Skin epidermis (tissue), 12 donors: ENCODE results near the gene ACBD7.

Experiments
- H3K27ac ChIP-seq, 21 experiments: fragments of 200-600 bp; sonication (generic) in 11 of 21; one replicate each; pipeline ENCODE4 v1.5.0; 2020; ENCODE audit warnings: mild to moderate bottlenecking in 3 of 21, inconsistent platforms in 2 of 21, moderate library complexity in 2 of 21
- H3K4me3 ChIP-seq, 7 experiments: fragments of 200-600 bp; sonication (generic) in 2 of 7; one replicate each; pipeline ENCODE4 v1.5.0; 2020; ENCODE audit warnings: inconsistent platforms in 2 of 7, mild to moderate bottlenecking in 2 of 7, moderate library complexity in 1 of 7

Gene ACBD7

GRCh38 chr10:15035385-15036301 is 52.9 kb downstream of the ACBD7 start:
- no peak overlapping the region for H3K4me3 ChIP-seq
- H3K27ac ChIP-seq = no peak overlapping the region

GRCh38 chr10:15027741-15028140 is 60.8 kb downstream of the ACBD7 start:
- Histone ChIP-seq H3K4me3 (no peak overlapping the region), H3K27ac (no peak overlapping the region)
